OCI-LY7 (cell line): ENCODE data around the gene PTCH2. TPM values are rescaled to one million over a fixed set of nuclear protein-coding genes. Genes with fewer than 3 reads are reported as not detected.
A peak's percentile ranks its signal among the peaks of the same experiment; 100 is the strongest.

Source experiments
- Bru-seq: library from RNA; stranded (reverse); fragments of 400-500 nt; gene quantifications from one replicate; lab custom pipeline; 2021; lab: Mats Ljungman, UMichigan
- BruChase-seq, 2 experiments: library from RNA; stranded (reverse); fragments of 400-500 nt; gene quantifications; one replicate each; lab custom pipeline; 2021; lab: Mats Ljungman, UMichigan
- BruUV-seq: library from RNA; stranded (reverse); fragments of 400-500 nt; replicated peaks from 2 replicates; lab custom pipeline; 2021; lab: Mats Ljungman, UMichigan
- CTCF ChIA-PET: fragments of 300-600 bp; sonication (Branson Sonifier 250); formaldehyde crosslinking; loops from one replicate; lab custom pipeline; 2022; ENCODE audit warnings: antibody characterized with exemption; ENCODE audit not compliant: unreplicated experiment; lab: Charles Lee
- POLR2A ChIA-PET: fragments of 300-600 bp; sonication (Branson Sonifier 250); formaldehyde crosslinking; loops from one replicate; lab custom pipeline; 2022; ENCODE audit warnings: antibody characterized with exemption; lab: Charles Lee
- DNase-seq: peaks from one replicate; pipeline ENCODE4 v3.0.0-alpha.2; 2015; ENCODE audit warnings: low spot score
- H2AFZ ChIP-seq: fragments of 200-600 bp; sonication (generic), shearing (Covaris generic); 2 replicates; pipeline ENCODE4 v1.6.1; 2014; ENCODE audit warnings: mild to moderate bottlenecking, antibody characterized with exemption, low read length, moderate library complexity
- H3K27ac ChIP-seq: fragments of 200-600 bp; sonication (generic); 2 replicates; pipeline ENCODE4 v1.5.1; 2014; ENCODE audit warnings: mixed run types, low read depth, mild to moderate bottlenecking, moderate library complexity, low read length, inconsistent platforms; ENCODE audit not compliant: poor library complexity, severe bottlenecking
- H3K36me3 ChIP-seq: fragments of 200-600 bp; sonication (generic); 2 replicates; pipeline ENCODE4 v1.6.1; 2014; ENCODE audit warnings: mild to moderate bottlenecking, antibody characterized with exemption, low read length, moderate library complexity, mixed read lengths; ENCODE audit not compliant: insufficient read depth
- H3K4me1 ChIP-seq: fragments of 200-600 bp; sonication (generic); 2 replicates; pipeline ENCODE4 v1.5.1; 2014; ENCODE audit warnings: mild to moderate bottlenecking, low read length; ENCODE audit not compliant: insufficient read depth, poor library complexity, severe bottlenecking
- H3K4me2 ChIP-seq: fragments of 200-600 bp; sonication (generic); 2 replicates; pipeline ENCODE4 v1.6.1; 2014; ENCODE audit warnings: mild to moderate bottlenecking, low read length
- H3K4me3 ChIP-seq: fragments of 200-600 bp; sonication (generic); 2 replicates; pipeline ENCODE4 v1.5.1; 2014; ENCODE audit warnings: mild to moderate bottlenecking, low read depth, low read length; ENCODE audit not compliant: poor library complexity, severe bottlenecking
- H3K79me2 ChIP-seq: fragments of 200-600 bp; sonication (generic); 2 replicates; pipeline ENCODE4 v1.6.1; 2016; ENCODE audit warnings: low read depth, mild to moderate bottlenecking, low read length, moderate library complexity, mixed read lengths; ENCODE audit not compliant: insufficient read depth
- H3K9me2 ChIP-seq: fragments of 200-600 bp; sonication (generic); 2 replicates; pipeline ENCODE4 v1.6.1; 2016; ENCODE audit warnings: mild to moderate bottlenecking, low read length, mixed read lengths; ENCODE audit not compliant: insufficient read depth
- H3K9me3 ChIP-seq: fragments of 200-600 bp; sonication (generic); 2 replicates; pipeline ENCODE4 v1.6.1; 2014; ENCODE audit warnings: mild to moderate bottlenecking, mixed run types, low read length, mixed read lengths
- H4K20me1 ChIP-seq: fragments of 200-600 bp; sonication (generic); 2 replicates; pipeline ENCODE4 v1.6.1; 2014; ENCODE audit warnings: mild to moderate bottlenecking, antibody characterized with exemption, low read length, moderate library complexity, mixed read lengths; ENCODE audit not compliant: insufficient read depth
- EZH2phosphoT487 ChIP-seq: fragments of 200-600 bp; sonication (generic); IDR thresholded peaks from 2 replicates; pipeline ENCODE4 v1.6.1; 2018; ENCODE audit warnings: low read depth, borderline replicate concordance, mild to moderate bottlenecking, mixed run types, antibody characterized with exemption, low read length, moderate library complexity, mixed read lengths
- intact Hi-C: fragments of 100-400 bp; cut with micrococcal nuclease; formaldehyde crosslinking; loops from one replicate; pipeline ENCODE4 v1.10.0; 2022; ENCODE audit not compliant: unreplicated experiment
- long read RNA-seq: library from polyadenylated mRNA; stranded (forward); transcript quantifications from one replicate; pipeline ENCODE4 v2.0.0, GENCODE V29; 2022
- total RNA-seq, 2 experiments: library from RNA; depleted of rRNA in 1 of 2; stranded (reverse); fragments of >200 nt in 1 of 2; shearing (Covaris generic) in 1 of 2; gene quantifications; 2 replicates each; pipeline ENCODE4 v1.2.3, GENCODE V29; 2014 to 2022
- TF ChIP-seq, protein P1 (sequence below): fragments of 200-600 bp; sonication (generic); conservative IDR thresholded peaks from 2 replicates; pipeline ENCODE4 v1.5.1; 2014; ENCODE audit warnings: mild to moderate bottlenecking, antibody characterized with exemption, low read length, moderate library complexity, mixed read lengths

Gene PTCH2, protein sequence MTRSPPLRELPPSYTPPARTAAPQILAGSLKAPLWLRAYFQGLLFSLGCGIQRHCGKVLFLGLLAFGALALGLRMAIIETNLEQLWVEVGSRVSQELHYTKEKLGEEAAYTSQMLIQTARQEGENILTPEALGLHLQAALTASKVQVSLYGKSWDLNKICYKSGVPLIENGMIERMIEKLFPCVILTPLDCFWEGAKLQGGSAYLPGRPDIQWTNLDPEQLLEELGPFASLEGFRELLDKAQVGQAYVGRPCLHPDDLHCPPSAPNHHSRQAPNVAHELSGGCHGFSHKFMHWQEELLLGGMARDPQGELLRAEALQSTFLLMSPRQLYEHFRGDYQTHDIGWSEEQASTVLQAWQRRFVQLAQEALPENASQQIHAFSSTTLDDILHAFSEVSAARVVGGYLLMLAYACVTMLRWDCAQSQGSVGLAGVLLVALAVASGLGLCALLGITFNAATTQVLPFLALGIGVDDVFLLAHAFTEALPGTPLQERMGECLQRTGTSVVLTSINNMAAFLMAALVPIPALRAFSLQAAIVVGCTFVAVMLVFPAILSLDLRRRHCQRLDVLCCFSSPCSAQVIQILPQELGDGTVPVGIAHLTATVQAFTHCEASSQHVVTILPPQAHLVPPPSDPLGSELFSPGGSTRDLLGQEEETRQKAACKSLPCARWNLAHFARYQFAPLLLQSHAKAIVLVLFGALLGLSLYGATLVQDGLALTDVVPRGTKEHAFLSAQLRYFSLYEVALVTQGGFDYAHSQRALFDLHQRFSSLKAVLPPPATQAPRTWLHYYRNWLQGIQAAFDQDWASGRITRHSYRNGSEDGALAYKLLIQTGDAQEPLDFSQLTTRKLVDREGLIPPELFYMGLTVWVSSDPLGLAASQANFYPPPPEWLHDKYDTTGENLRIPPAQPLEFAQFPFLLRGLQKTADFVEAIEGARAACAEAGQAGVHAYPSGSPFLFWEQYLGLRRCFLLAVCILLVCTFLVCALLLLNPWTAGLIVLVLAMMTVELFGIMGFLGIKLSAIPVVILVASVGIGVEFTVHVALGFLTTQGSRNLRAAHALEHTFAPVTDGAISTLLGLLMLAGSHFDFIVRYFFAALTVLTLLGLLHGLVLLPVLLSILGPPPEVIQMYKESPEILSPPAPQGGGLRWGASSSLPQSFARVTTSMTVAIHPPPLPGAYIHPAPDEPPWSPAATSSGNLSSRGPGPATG
- 0.39 and 0.60 TPM in 2 replicates for total RNA-seq (2014; rRNA removed; shearing (Covaris generic))
- 0.68 and 1.0 TPM in 2 replicates for total RNA-seq (2022)
- Bru-seq, nascent RNA: percentile 30 among the genes with signal in this experiment
- percentile 28 among the genes with signal in this experiment for BruChase-seq, experiment 1, labeled RNA remaining after a 6-hour chase
- percentile 33 among the genes with signal in this experiment for BruChase-seq, experiment 2, labeled RNA remaining after a 2-hour chase
- long read RNA-seq, partial matches to known transcripts: 1 of 2 reads
- long read RNA-seq, other reads (novel, unspliced or antisense): 1 of 2 reads

DNA sequence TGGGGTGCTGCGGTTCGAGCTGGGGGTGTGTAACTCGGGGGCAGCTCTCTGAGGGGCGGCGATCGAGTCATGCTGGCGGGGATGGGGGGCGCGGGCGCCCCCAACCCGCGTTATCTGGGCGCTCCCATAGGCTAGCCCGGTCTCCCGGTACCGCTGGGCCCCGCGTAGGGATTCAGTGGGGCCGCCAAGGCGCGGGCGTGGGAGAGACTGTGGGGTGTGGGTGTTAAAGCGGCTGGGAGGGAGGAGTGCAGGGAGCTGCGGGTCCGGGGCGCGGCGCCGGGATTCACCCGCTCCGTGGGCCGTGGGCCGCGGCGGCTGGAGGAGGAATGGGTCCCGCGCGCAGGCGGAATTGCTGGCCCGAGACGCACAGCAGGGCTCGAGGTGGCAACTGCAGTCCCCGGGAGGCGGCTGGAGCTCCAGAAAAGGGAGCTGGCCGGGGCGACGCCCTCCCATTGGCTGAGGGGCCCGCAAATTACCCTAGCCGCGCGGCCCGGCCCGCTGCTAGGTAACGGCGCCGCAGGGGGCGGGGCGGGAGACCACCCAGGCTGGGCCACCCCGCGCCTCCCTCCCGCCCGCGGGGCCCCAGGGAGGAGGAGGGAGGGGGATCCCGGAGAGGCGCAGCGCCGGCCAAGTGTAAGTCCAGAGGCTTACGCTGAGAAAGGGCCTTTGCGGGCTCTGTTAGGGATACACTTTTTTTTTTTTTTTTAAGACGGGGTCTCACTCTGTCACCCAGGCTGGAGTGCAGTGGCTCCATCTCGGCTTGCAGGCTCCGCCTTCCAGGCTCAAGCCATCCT lies at the start of gene PTCH2:
PTCH2 (minus strand) TSS at position 392 of the 794 bp plus-strand sequence; CDS start at position 71, 321 bp downstream.
- no peak within 1 kb of the TSS for H3K27ac ChIP-seq
- BruUV-seq: no TSS peak
- intact Hi-C loops: no loop called here
- H3K36me3 ChIP-seq: no peaks in the 10 kb centered on the region
- peak within 1 kb of the TSS; percentile 39; the same call in 1 of the 2 replicates for H3K4me2 ChIP-seq
- no peaks in the 10 kb centered on the region for H3K79me2 ChIP-seq
- no peak for TF ChIP-seq EZH2phosphoT487
- TF ChIP-seq, protein P1, sequence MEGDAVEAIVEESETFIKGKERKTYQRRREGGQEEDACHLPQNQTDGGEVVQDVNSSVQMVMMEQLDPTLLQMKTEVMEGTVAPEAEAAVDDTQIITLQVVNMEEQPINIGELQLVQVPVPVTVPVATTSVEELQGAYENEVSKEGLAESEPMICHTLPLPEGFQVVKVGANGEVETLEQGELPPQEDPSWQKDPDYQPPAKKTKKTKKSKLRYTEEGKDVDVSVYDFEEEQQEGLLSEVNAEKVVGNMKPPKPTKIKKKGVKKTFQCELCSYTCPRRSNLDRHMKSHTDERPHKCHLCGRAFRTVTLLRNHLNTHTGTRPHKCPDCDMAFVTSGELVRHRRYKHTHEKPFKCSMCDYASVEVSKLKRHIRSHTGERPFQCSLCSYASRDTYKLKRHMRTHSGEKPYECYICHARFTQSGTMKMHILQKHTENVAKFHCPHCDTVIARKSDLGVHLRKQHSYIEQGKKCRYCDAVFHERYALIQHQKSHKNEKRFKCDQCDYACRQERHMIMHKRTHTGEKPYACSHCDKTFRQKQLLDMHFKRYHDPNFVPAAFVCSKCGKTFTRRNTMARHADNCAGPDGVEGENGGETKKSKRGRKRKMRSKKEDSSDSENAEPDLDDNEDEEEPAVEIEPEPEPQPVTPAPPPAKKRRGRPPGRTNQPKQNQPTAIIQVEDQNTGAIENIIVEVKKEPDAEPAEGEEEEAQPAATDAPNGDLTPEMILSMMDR: no peak
- no peaks in the 10 kb centered on the region for H3K9me2 ChIP-seq
- DNase-seq: peak; percentile 24
- H4K20me1 ChIP-seq: no peaks in the 10 kb centered on the region
- H3K4me3 ChIP-seq: peak within 1 kb of the TSS; percentile 21
- H3K4me1 ChIP-seq: no peaks in the 10 kb centered on the region
- no peak within 1 kb of the TSS for H2AFZ ChIP-seq
- H3K9me3 ChIP-seq: no peaks in the 10 kb centered on the region
- ChIA-PET POLR2A (interaction anchor here (0.6 kb wide), 2 partner anchors 38 to 159 kb away, joined by 3 to 5 read pairs; no protein-coding TSS in a partner anchor), CTCF (no interaction called here)

DNA sequence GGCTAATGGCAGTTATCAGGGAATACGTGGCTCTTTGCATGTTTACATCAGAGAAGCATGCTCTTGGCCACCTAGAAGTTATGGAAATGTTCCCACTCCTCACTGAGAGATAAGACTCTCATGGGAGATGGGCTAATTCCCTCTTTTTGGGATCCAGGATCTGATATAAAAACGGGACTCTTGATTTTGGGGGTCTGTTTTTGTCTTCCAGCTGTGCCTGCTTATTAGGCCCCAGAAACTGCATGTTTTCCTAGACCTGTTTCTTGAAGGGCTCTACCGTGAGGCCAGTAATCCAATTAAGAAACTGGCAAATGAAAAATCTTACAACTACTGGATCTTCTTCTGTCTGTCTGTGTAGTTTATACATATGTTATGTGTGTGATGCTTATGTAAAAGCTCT lies 47.0 kb upstream of the PTCH2 start:
- Histone ChIP-seq H3K9me3 (peaks cover 39% of the 10 kb centered on the region; the same call in 1 of the 2 replicates), H4K20me1 (no peaks in the 10 kb centered on the region), H3K27ac (no peak overlapping the region), H3K4me3 (no peak overlapping the region), H3K4me2 (no peak overlapping the region), H3K79me2 (no peaks in the 10 kb centered on the region), H3K9me2 (no peaks in the 10 kb centered on the region), H2AFZ (no peak overlapping the region), H3K36me3 (peaks cover 77% of the 10 kb centered on the region), H3K4me1 (no peaks in the 10 kb centered on the region)
- TF ChIP-seq, protein P1: no peak
- TF ChIP-seq EZH2phosphoT487: no peak
- CTCF ChIA-PET: no interaction called here
- no TSS peak for BruUV-seq
- POLR2A ChIA-PET: no interaction called here
- intact Hi-C loops: no loop called here
- DNase-seq: peak; percentile 21
